GM18499 (cell line): ENCODE results near the gene MMP23B.
A peak's percentile ranks its signal among the peaks of the same experiment; 100 is the strongest.
"Not testable (repeated sequence)": the region's sequence is repeated elsewhere in the genome, so short reads cannot be mapped to it uniquely, and the experiment has no call there.

Experiments
- ATAC-seq: cut with Tn5 transposase; IDR thresholded peaks from one replicate; pipeline ENCODE4 v1.9.1; 2021; ENCODE audit warnings: moderate number of reproducible peaks; ENCODE audit not compliant: insufficient read depth, unreplicated experiment

Gene MMP23B

GRCh38 chr1:1629430-1630190, 2.4 kb upstream of the MMP23B start:
- no peak for ATAC-seq

DNA sequence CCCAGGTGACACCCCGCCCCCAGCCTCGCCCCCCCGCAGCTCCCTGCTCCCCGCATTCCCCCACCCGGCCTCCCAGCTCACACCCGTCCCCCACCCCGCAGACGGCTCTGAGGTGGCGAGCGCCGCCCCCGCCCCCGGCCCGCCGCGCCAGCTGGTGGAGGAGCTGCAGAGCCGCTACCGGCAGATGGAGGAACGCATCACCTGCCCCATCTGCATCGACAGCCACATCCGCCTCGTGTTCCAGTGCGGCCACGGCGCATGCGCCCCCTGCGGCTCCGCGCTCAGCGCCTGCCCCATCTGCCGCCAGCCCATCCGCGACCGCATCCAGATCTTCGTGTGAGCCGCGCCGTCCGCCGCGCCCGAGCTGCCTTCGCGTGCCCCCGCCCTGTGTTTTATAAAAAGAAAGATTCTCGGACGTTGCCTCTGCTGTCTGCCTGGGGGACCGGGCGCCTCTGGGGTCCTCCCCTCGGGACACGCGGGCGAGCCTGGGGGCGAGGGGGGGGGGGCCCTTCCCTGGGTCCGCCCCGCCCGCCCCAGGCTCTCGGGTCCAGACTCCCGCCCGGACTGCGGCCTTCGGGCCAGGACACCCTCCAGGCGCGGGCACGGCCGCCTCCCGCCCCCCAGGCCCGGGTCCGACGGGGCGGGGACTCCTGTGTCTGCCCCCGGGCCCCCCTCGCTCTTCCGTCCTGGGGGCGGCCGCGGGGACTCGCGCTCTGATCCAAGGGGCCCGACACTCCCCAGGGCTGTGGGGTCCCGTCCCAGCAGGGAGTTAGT, 1.6 kb upstream of the MMP23B start:
- ATAC-seq: no peak

- ATAC-seq: no peak
Measured at GRCh38 chr1:1630965-1631781, 800 bp upstream of the MMP23B start.

DNA sequence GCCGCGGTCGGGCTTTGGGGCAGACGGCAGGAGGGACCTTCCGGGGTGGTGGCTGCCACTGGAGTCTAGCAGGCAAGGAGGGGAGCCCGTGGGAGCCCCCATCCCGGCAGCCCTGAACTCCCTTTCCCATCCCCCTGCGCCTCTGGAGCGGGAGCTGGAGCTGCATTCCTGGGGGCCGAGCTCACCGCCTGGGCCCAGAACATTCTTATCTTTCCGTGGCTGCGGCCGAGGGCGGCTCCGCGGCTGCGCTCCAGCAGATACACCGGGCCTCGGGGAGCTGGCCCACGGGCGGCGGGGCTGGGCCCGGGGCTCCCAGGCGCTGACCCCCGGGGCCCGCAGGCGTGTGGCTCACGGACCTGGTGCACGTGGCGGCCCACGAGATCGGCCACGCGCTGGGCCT, 1.4 kb downstream of the MMP23B start:
- not testable (repeated sequence) for ATAC-seq

GRCh38 chr1:1634613-1635012, 2.6 kb downstream of the MMP23B start:
- not testable (repeated sequence) for ATAC-seq

- not testable (repeated sequence) for ATAC-seq
Measured at GRCh38 chr1:1636621-1637478, 4.9 kb downstream of the MMP23B start.

GRCh38 chr1:1637479-1637875, 5.5 kb downstream of the MMP23B start:
- ATAC-seq: not testable (repeated sequence)

DNA sequence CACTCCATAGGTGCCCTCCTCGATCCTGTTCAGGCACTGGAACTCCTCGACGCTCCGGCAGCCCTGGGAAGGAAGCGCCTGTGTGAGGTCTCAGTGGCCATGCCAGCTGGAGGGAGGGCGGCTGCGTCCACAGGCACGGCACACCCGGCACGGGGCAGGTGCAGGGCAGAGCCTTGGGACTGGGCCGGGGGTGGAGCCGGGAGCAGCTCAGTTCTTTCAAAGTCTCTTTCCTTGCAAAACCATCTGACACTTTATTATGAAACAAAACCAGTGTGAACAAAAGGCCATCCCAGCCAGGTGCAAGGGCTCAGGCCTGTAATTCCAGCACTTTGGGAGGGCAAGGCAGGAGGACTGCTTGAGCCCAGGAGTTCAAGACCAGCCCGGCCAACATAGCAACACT, 6.6 kb downstream of the MMP23B start:
- ATAC-seq: not testable (repeated sequence)

DNA sequence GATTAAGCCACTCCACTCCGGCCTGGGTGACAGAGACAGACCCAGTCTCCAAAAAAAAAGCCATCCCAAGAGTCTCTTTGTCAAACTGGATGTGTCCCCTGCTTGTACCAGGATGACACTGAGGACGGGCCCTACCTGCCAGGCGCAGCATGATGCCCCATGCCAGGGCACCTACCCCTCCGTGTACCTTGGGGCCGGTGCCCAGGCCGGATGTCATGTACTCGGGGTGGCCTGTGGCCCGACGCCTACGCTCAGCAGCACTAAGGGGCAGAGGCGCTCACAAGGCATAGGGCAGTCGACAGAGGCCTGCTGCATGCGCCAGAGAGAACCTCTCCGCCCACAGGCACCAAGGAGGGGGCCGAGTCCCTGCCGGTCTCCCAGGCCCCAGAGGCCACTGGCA, 7.4 kb downstream of the MMP23B start:
- ATAC-seq: not testable (repeated sequence)

- not testable (repeated sequence) for ATAC-seq
Measured at GRCh38 chr1:1640081-1640480, 8.1 kb downstream of the MMP23B start.

DNA sequence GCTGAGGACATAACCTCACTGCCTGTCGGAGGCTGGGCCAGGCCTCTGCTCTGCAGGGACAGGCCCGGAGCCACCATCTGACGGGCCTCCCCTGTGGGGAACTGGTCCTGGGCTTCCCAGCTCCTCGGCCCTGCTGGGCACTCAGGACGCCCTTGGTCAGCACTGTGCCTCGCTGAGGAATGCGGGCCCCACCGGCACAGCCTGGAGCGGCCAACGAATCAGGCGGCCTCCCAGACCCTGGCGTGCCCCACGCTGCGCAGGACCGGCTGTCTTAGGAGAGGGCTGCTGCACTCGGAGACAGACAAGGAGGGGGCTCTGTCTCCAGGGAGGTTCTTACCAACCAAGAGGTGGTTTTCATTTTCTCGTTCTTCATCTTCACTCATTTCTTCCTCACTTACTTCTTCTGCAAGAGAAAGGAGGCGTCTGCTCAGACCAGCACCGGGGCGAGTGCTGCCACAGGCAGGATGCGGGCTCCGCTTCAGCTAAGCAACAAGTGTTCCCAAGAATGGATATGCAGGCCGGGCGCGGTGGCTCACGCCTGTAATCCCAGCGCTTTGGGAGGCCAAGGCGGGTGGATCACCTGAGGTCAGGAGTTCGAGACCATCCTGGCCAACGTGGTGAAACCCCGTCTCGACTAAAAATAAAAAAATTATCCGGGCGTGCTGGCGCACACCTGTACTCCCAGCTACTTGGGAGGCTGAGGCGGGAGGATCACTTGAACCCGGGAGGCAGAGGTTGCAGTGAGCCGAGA, 8.9 kb downstream of the MMP23B start:
- not testable (repeated sequence) for ATAC-seq

GRCh38 chr1:1646326-1646725, 14.4 kb downstream of the MMP23B start:
- ATAC-seq: not testable (repeated sequence)

GRCh38 chr1:1647567-1648241, 15.7 kb downstream of the MMP23B start:
- not testable (repeated sequence) for ATAC-seq

GRCh38 chr1:1648265-1648664, 16.3 kb downstream of the MMP23B start:
- not testable (repeated sequence) for ATAC-seq

DNA sequence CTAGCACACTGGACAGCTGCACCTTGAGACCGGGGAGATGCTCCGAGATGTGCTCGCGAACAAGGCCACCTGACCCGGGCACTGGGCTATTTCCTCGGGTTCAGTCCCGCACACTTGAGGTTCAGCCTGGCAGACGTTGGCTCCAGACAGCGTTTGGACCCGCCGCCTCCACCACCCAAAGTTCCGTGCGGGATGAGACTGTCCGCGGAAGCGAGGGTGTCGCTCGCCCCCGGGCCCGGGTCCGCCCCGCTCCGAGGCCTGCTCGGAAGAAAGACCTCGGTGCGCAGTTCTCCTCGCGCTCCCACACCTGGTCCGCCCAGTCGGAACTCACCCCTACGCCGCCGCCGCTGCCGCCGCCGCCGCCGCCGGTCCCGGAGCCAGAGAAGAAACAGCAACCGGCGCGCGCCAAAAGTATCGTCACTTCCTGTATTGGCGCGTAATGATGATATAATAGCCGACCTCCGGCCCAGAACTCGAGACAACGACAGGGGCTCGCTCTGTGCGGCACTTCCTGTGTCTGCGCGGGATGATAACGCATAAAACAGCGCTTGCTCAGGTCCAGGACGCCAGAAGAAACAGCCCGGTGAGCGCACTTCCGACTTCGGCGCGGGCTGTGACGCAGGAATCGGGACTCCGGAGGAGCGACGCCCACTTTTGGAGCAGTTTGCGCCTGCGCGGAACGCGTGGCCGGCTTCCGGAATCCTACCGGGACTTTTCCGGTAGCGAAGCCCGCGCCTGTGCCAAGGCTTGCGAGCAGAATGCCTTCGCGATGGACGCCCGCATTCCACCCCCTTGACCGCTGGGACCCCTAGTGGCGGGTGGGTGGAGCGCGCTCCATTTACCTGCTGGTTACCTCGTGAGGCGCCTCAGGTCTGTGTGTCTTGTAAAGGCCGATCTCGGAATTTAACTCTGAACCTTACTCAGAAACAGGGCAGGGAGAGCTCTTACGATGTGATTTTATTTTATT, 26.9 kb downstream of the MMP23B start, which contains the start of gene CDK11B:
CDK11B (minus strand) TSS at position 422 of the 967 bp plus-strand sequence. CDS start 1,519 bp downstream, outside the sequence.
- ATAC-seq: peak; percentile 71

GRCh38 chr1:1662392-1662791, 30.4 kb downstream of the MMP23B start:
- not testable (repeated sequence) for ATAC-seq
